Measurements from ENCODE around the gene DNAJB5. TPM values are rescaled to one million over a fixed set of nuclear protein-coding genes. Genes with fewer than 3 reads are reported as not detected.

Gene DNAJB5
- total and polyA plus RNA-seq, 9 of the 15 experiments (the other 6 are each of a cell fraction or from before 2014, with no cell fraction given) = 0.15 to 7.4 (median 3.7) TPM

GRCh38 chr9:34961574-34962490, 27.7 kb upstream of the DNAJB5 start:
- H3K27ac ChIP-seq (ENCODE audit: extremely low read depth, low read depth, low read length) = no peak overlapping the region
- ATAC-seq (no peak), FAIRE-seq (no peak), DNase-seq (ENCODE audit: extremely low read depth in 1 of 4, low spot score in 3 of 4) (no peak)
- no peaks in the 10 kb centered on the region for H3K36me3 ChIP-seq (ENCODE audit: control insufficient read depth, insufficient read depth, low read length)
- H3K9me3 ChIP-seq (replicated peaks; ENCODE audit: control insufficient read depth, insufficient read depth, low read depth, low read length) = no peaks in the 10 kb centered on the region
- BruUV-seq (replicated peaks) = no TSS peak
- no peak overlapping the region for H3K4me2 ChIP-seq (ENCODE audit: insufficient read depth, low read length)
- peaks cover 0 to 12% of the 10 kb centered on the region in 2 experiments; a peak in 2 of 5 replicates for H3K4me1 ChIP-seq (replicated peaks in 1 of 2; ENCODE audit: control insufficient read depth in 2 of 2, insufficient read depth in 2 of 2, low read length in 2 of 2)
- no peak overlapping the region for H2AFZ ChIP-seq (ENCODE audit: low read depth, low read length)
- intact Hi-C loops (cut with micrococcal nuclease) (no loop called here), in situ Hi-C loops (cut with MboI) (no loop called here)
- 3% methylated on average over 4 of the region's 5 CpGs for WGBS (ENCODE audit: insufficient coverage, low coverage, missing lambda C conversion rate)
- no peaks in the 10 kb centered on the region; the same call in 1 of the 2 replicates for H4K20me1 ChIP-seq (replicated peaks; ENCODE audit: control insufficient read depth, insufficient read depth, low read length)
- TF ChIP-seq ZNF395 (CRISPR knock-in tag; IDR thresholded peaks at IDR 0.05) = no peak
- TF ChIP-seq ZNF778 (CRISPR knock-in tag; IDR thresholded peaks at IDR 0.05) = no peak
- no peak for TF ChIP-seq ADNP (tag; IDR thresholded peaks at IDR 0.05)
- H3K27me3 ChIP-seq (ENCODE audit: control insufficient read depth in 2 of 2, insufficient read depth in 2 of 2, low read length in 2 of 2) = peaks cover 15 to 20% of the 10 kb centered on the region in 2 experiments; a peak in 4 of 5 replicates
- no peak overlapping the region for H3K4me3 ChIP-seq
- H3K79me2 ChIP-seq (ENCODE audit: control insufficient read depth, insufficient read depth, low read length) = no peaks in the 10 kb centered on the region
- POLR2A ChIA-PET = interaction anchor here (1.4 kb wide), 1 partner anchor 18 kb away, joined by 6 read pairs; no protein-coding TSS in a partner anchor
- CTCF ChIA-PET (ENCODE audit: low intra/inter-chr PET ratio) = no interaction called here
- H3K9ac ChIP-seq (ENCODE audit: insufficient read depth in 1 of 2, low read depth in 2 of 2, low read length in 2 of 2) = no peak overlapping the region
- H3K9me1 ChIP-seq (ENCODE audit: control insufficient read depth, insufficient read depth, low read length) = no peaks in the 10 kb centered on the region
